HCEC 1CT (cell line): ENCODE results near the gene CCDC8.
"Not testable (repeated sequence)": the region's sequence is repeated elsewhere in the genome, so short reads cannot be mapped to it uniquely, and the experiment has no call there.

Source experiments
- DNase-seq: peaks from one replicate; pipeline ENCODE4 v3.0.0-alpha.2; 2017

CCDC8 gene

DNA sequence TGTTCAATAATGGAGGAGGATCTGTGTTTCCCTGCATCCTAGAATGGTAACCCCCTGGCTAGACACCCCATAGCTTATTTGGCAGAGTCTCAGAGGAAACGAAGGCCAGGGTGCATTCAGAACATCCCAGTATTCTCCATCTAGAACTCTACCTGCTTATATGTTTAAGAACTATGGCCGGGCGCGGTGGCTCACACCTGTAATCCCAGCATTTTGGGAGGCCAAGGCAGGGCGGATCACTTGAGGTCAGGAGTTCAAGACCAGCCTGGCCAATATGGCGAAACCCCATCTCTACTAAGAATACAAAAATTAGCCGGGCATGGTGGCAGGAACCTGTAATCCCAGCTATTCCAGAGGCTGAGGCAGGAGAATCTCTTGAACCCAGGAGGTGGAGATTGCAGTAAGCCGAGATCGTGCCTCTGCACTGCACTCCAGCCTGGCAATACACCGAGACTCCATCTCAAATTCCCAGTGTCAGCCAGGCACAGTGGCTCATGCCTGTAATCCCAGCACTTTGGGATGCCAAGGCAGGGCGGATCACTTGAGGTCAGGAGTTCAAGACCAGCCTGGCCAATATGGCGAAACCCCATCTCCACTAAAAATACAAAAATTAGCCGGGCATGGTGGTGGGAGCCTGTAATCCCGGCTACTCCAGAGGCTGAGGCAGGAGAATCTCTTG is 15.4 kb downstream of the CCDC8 start:
- DNase-seq, result not testable (repeated sequence)

DNA sequence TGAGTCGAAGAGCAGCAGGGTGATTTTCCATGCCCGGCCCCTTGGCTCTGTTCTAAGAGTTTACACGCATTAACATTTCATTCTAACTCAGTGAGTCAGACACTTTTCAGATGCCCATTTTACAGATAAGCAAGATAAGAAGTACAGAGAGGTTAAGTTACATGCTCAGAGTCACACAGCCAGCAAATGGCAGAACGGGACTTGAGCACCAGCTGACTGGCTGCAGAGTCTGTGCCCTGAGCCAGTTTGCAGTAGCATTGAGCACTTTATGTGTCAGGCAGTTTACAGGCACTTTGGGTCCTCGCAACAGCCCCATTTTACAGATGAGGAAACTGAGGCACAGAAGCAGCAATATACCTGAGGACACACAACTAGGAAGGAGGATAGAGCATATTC is 19.0 kb downstream of the CCDC8 start:
- DNase-seq, result no peak

DNA sequence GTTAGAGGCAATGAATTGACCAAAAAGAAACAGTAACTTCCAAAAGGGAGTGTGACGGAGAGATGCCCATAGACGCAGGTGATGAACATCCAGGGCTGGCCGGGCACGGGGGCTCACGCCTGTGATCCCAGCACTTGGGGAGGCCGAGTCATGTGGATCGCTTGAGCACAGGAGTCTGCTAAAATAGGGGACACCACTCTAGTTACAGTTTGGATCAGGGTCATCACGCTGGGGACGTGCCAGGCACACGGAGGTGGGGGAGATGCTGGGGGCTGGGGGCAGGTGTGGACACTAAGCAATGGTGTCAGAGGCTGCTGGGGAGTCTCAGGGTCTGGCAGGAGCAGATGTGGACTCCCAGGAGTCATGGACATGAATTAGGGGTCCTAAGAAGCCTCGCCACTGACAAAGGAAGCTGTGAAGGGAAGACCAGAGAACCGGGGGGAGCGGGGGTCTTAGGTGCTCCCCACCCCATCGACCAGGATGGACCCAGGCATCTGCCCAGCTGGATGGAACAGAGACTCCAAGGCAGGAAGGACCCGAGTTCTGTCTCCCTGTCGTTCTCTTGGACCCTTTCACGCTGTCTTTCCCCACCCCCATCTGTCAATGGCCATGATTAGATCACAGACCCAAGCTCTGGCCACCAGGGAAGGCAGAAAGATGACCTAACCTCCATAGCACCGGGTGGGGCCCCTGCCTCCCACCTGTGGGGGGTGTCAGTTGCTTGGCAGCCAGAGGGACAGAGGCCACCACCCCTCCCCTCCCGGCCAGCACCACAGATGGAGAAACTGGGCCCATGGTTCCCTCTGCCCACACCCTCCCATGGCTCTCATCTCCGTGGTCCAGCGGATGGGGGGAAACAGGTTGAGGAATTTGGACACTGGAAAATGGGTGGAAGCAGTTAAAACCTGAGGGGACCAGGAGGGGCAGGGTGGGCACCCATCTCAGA is 19.6 kb downstream of the CCDC8 start:
- DNase-seq, result no peak

DNA sequence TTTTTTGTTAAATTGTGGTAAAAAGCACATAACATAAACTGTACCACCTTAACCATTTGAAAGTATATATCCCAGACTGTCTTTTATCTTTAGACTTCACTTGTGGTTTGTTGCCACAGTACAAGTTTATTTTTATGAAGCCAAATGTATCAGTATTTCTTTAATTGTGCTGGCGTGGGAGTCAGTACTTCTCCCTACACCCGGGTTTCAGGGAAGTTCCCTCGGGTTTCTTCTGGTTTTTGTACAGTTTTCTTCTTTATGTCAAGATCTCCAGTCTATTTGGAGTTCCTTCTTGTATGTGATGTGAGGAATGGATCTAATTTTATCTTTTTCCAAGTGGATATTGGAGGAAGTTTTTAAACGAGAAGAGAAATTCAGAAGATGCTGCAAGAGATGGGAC is 20.5 kb downstream of the CCDC8 start:
- no peak for DNase-seq

DNA sequence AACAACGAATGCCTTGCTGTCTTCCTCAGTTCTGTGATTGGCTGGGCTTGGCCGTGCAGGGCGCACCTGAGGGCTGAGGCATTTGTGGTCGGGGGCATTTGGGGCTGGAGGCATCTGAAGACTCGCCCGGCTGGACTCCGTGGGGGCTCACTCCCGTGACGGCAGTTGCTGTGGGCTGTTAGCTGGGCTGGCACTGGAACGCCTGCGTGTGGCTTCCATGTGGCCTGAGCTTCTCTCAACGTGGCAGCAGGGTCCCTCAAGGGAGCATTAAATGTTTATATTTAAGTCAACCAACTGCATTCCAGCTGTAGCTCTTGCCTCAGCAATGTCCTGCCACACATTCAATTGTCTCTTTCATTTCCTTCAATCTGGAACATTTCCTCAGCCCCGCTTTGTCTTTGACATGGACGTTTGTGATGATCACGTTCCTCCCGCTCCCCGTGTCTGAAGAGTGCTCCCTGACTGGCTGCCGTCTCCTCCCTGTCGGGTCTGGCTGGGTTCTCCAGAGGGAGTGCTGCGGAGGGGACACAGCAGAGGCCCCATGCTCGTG is 21.0 kb downstream of the CCDC8 start:
- DNase-seq, result peak; percentile 35

DNA sequence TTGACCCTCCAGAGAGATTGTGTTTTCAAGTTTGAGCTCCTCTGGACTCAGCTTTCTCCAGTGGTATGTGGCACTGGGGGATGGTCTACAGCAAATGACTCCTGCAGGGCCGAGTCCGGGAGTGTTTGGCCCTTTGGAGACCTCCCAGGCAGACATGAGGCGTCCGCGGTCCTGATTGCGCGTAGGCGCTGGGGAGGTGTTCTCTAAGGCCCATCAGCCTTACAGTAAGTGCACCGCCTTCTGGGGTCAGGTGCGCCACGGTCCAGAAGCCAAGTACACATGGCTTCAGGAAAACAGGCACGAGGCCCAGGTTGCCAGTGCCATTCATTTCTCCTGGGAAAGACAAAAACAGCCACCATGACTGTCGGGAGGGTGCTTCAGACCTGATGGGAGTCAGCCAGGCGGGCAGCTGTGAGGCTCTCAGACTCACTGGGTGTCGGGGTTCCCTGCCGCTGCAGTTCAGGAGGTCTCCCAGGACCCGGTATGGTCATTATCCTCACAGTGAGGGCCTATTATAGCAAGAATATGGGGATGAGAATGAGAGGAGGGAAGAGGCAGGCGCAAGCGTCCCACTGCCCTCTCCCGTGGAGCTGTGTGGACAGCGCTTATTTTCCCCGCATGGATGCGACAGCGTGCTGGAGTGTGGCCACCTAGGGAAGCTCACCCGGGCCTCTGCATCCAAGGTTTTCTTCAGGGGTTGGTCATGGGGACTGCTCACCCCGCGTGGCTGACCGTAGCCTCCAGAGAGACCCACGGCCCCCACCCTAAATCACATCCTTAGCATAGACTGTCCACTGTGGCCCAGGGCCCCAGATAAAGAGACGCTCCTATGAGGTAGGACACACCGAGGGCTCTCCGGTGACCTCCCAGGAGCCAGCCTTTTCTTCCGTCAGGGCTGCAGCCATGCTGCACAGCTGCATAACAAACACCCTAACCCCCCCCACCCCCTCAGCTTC is 21.8 kb downstream of the CCDC8 start:
- DNase-seq, result no peak

DNA sequence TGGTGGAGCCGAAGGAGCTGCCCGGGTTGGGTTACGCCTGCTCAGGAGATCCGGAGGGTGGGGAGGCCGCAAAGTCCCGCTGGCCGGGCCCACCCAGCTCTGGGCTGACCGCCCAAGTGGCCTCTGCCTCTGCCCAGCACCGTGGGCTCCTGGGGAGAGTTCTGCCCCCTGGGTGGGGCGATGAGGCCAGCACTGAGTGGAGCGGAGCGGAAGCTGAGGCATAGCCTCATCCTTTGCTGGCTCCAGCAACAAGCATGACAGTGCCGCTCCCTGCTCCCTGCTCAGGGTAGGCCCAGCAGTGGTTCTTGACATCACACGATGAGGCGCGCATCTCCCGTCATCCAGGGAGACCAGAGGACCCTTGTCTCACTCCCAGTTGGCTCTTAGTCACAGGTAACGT is 22.5 kb downstream of the CCDC8 start:
- no peak for DNase-seq

DNA sequence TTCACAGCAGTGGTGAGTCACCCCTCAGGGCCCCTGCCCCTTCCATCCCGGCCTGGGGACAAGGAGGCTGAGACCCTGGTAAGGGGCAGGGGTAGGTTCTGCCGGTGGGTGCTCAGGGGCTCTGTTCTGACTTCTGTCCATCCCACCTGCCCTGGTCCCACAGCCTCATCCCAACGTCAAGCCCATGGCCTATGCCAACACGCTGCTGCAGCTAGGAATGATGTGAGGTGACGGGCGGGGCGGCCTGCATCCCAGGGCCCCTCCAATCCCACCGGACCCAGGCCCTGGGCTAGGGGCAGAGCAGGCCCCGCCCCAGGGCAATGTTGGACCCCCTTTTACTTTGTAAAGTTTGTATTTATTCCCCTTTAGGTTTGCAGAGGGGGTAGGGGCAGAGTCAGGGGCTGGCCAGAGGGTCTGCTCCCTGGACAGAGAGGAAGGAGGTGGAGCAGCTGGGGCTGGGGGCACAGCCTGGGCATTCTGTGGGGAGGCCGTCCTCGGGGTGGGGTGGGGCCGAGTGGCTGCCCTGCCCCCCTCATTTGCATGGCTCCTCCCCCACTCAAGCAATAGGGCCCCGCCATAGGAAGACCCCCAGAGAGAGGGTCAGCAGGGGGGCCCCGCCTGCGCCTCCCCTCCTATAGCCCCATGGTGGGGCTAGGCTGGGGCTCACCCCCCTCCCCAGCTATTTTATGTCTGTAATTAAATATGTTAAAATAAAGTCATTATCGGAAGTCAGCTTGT is 23.1 kb downstream of the CCDC8 start:
- no peak for DNase-seq

DNA sequence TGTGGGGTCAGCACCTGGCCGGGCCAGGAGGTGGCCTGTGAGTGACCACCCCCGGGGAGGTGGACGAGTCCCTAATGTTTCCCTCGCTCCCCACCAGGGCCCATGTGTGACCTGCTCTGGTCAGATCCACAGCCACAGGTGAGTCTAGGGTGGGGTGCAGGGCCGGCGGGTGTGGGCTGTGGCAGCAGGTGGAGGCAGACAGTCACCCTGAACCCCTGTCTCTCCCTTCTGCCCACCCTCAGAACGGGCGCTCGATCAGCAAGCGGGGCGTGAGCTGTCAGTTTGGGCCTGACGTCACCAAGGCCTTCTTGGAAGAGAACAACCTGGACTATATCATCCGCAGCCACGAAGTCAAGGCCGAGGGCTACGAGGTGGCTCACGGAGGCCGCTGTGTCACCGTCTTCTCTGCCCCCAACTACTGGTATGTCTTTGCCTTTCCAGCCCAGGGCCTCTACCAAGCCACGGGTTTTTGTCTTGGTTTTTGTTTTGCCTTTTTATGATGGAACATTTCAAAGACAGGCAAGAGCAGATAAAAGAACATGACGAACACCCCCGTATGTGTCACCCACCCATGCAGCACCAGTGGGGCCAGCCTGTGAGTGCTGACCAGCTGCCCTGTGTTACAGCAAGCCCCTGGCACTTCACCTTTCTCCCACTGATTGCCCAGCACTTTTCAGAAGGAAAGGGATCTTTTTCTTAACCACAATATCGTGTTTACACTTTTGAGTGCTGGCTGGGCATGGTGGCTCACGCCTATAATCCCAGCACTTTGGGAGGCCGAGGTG is 24.9 kb downstream of the CCDC8 start:
- DNase-seq, result no peak

DNA sequence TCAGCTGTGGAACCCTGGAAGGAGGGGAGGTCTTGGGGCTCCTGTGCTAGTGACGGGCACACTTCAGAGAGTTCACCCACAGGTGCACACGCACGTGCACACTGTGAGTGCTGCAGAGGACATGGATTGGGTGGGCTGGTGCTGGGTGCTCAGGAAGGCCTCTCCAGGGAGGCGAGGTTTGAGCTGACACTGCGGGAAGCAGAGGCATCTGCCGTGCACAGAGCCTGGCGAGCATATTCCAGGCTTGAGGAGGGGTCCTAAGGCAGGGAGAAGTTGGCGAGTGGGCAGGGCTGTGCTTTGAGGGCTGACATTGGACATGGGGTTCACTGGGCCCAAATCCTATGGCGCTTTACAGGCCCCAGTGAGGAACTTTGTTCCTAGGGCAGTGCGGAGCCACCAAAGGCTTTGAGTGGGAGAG is 25.6 kb downstream of the CCDC8 start:
- no peak for DNase-seq

DNA sequence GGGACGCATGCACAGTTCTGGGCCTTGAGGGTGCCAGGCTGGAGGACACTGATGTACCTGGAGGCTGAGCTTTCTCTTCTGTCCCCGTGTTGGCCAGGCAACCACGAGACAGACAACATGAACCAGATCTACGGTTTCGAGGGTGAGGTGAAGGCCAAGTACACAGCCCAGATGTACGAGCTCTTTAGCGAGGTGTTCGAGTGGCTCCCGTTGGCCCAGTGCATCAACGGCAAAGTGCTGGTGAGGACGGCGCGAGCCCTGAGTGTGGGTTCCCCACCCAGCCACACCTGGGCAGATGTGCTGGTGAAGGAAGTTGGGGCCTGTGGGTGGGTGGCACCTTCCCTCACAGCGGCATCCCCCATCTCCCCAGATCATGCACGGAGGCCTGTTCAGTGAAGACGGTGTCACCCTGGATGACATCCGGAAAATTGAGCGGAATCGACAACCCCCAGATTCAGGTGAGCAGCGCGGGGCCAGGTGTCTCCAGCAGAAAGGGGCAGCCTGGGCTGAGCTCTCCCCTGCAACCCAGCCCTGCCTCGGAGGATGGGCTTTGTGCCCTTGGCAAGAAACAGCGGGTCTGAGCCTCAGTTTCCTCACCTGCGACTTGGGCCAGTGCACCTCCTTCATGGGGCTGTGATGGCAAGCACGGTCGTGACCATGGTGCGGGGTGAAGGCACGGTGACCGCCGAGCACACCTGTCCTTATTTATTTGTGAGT is 26.2 kb downstream of the CCDC8 start:
- no peak for DNase-seq

DNA sequence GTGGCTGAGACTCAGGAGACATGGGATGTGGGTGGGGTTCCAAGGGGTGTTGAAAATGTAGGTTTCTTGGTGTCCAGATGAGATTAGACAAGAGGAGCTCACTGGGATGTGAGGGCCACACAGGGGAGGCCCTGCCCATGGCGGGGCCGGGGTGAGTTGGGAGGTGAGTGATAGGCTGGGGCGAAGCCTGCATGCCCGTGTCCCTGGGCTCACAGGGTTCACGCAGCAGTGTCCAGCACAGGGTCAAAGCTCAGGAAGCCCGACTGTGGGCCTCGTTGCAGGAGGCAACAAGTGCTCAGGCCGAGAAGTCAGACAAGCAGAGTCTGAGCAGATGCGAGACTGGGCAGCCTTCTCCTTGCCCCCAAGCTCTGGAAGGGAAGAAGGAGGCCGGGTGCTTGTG is 27.2 kb downstream of the CCDC8 start:
- no peak for DNase-seq

DNA sequence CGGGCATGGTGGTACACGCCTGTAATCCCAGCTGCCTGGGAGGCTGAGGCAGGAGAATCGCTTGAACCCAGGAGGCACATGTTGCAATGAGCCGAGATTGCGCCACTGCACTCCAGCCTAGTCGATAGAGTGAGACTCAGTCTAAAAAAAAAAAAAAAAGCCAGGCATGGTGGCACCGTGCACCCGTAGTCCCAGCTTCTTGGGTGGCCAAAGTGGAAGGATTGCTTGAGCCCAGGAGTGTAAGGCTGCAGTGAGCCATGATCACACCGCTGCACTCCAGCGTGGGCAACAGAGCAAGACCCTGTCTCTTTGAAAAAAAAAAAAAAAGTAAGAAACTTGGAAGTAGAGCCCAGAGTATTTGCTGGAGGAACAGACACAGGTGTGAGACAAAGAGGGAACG is 27.7 kb downstream of the CCDC8 start:
- no peak for DNase-seq

DNA sequence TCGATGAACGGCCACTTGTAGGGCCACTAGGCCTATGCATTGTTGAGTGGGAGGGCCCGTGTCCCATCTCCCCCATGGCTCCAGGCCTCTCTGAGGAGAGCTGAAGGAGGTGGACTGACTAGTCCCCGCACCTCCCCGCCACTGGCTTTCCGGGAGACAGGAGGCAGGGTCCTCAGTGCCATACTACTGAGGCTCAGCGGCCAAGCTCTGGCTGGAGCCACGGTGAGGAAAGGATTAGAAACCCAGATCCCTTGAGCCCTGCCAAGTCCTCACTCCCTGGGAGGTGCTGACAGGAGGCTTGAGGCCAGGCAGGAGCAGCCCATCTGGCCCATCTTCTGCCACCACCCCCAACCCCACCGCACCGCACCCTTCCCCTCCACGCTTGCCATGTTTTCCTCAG is 29.0 kb downstream of the CCDC8 start:
- DNase-seq, result no peak

DNA sequence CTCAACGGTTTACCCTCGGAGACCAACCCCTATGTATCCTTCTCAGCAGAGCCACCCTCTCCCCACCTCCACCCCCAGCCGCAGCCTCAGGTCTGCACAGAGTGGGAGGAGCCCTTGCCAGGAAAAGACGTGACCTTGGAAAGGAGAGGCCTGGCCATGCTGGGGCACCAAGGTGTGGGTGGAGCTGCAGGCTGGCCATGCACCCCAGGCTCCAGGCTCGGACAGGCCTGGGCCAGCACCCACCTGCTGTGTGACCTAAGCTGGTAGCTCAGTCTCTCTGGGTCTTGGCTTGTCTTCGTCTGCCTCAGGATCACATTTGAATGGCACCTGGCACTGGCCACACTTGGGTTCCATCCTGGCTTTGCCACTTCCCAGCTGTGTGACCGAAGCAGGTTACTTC is 29.5 kb downstream of the CCDC8 start:
- DNase-seq, result no peak

DNA sequence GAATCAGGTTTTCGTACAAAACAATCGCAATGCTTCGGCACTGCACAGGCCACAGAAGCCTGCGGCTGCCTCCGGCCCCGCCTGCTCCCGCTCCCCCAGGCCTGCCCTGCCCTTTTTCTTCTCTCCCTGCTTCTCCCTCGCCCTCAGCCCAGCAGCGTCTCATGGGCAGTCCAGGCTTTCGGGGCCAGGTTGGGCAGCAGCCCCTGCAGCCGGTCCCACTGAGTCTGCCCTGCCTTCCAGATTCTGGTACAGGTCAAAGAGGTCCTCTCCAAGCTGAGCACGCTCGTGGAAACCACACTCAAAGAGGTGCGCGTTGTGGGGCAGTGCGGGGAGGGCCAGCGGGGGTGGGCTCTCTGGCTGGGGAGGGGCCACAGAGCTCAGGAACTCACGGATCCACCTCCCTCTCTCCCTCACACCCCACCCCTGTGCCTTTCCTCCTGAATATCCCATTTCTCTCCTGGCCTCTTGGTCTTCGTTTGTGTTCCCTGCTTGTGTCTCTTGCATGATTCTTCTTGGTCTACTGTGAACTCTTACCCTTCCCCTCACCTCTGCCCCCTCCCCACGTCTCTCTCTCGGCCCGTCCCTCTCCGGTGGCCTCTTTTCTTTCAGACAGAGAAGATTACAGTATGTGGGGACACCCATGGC is 30.1 kb downstream of the CCDC8 start:
- no peak for DNase-seq

DNA sequence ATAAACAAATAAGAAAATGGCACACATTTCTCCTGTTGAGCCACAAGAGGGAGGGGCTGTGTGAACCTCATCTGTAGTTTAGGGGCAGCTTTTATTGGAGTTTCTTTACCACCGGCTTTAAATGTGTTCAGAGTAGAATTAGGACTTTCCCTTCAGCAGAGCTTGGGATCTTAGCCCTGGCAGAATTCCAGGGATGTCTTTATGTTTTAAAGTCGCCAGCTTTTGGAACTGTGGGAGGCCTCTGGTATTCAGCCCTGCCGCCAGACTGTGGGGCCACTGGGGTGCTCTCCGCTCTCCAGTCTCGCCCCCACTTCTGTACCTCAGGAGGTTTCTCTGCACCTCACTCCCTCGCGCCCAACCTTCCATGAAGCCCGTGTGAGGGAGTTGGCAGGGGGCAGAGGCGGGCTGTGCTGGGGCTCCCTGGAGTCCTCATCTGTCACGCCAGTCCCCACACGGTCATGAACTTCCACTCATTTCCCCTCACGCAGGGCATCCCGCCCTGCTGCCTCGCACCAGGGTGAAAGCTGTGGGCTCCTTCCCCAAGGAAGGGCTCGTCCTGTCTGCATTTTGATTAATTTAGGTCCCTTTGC is 31.5 kb downstream of the CCDC8 start:
- DNase-seq, result no peak

DNA sequence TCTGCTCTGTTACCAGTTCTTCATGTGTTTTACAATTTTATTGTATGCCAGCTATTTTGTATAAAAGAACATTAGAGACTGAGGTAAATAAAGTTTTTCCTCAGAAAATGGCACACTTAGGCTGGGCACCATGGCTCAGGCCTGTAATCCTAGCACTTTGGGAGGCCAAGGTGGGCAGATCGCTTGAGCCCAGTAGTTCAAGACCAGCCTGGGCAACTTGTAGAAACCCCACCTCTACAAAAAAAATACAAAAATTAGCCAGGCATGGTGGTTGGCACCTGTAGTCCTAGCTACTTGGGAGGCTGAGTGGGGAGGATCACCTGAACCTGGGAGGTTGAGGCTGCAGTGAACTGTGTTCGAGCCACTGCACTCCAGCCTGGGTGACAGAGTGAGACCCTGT is 32.0 kb downstream of the CCDC8 start:
- DNase-seq, result no peak

DNA sequence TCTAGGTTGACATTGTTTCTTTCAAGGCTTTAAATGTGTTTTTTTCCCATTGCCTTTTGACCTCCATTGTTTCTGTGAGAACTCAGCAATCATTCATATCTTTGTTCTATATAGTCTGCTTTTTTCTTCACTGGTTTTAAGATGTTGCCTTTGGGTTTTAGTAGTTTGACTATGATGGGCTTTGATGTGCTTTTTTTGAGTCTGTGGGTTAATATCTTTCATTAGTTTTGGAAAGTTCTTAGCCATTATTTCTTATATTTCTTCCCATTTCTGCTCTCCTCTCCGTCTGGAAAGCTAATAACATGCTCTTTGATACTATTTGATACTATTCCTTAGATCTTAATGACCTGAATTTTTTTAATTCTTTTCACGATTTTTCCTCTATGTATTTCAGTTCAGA is 32.7 kb downstream of the CCDC8 start:
- DNase-seq, result no peak

DNA sequence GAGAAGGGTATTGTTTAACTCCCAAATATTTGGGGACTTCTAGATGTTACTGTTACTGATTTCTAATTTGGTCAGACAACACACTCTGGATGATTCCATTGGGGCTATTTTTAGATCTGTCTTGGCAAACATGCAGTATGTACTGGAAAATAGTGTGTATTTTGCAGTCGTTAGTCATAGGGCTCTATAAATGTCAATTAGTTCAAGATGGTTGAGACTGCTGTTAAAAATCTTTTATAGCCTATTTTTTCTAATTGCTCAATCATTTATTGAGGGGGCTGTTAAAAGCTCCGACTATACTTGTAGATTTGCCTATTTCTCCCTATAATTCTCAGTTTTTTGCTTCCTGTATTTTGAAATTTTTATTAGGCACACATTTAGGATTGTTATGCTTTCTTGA is 35.1 kb downstream of the CCDC8 start:
- peak; percentile 76 for DNase-seq
